Activated CD8-positive, alpha-beta memory T cell treated with anti-CD3 and anti-CD28 coated beads for 36 hours (primary cell): ENCODE results near the gene ICAM1. TPM values are rescaled to one million over a fixed set of nuclear protein-coding genes. Genes with fewer than 3 reads are reported as not detected.
"Not testable (repeated sequence)": the region's sequence is repeated elsewhere in the genome, so short reads cannot be mapped to it uniquely, and the experiment has no call there.

ENCODE experiments used
- CTCF ChIA-PET: fragments of 350-600 bp; sonication (Branson Sonifier 250); formaldehyde crosslinking; loops from one replicate; lab custom pipeline; 2021; ENCODE audit warnings: antibody characterized with exemption; lab: Charles Lee
- POLR2A ChIA-PET: fragments of 350-600 bp; sonication (Branson Sonifier 250); formaldehyde crosslinking; loops from one replicate; lab custom pipeline; 2021; ENCODE audit warnings: antibody characterized with exemption; lab: Charles Lee
- total RNA-seq, 2 experiments: library from RNA; stranded (reverse); gene quantifications; one replicate each; pipeline ENCODE4 v1.2.3, GENCODE V29; 2021

Gene ICAM1
- total RNA-seq, 2 experiments from 2014 or later: 57.2 to 57.8 TPM

GRCh38 chr19:10260141-10260584 is 10.8 kb upstream of the ICAM1 start:
- ChIA-PET POLR2A (interaction anchor here (0.6 to 2.3 kb wide), 5 partner anchors 11 to 204 kb away, joined by 4 to 23 read pairs (median 7); partner anchors contain the start of gene ICAM1), CTCF (interaction anchor here (0.6 to 4.3 kb wide), 20 partner anchors 8 to 157 kb away, joined by 3 to 58 read pairs (median 7); partner anchors contain the start of genes CDC37, FDX2, ICAM1 and TYK2)

GRCh38 chr19:10262771-10263170 is 8.1 kb upstream of the ICAM1 start:
- POLR2A ChIA-PET: interaction anchor here (0.5 kb wide), 1 partner anchor 126 kb away, joined by 5 read pairs; no protein-coding TSS in a partner anchor

GRCh38 chr19:10266706-10267105 is 4.2 kb upstream of the ICAM1 start:
- POLR2A ChIA-PET: no interaction called here
- CTCF ChIA-PET: interaction anchor here (10.4 kb wide), 1 partner anchor 118 kb away, joined by 145 read pairs; the partner anchor contains the start of gene TYK2

More at GRCh38 chr19:10262771-10263170, 8.1 kb upstream of the ICAM1 start:
- CTCF ChIA-PET: interaction anchor here (0.7 to 10.4 kb wide), 3 partner anchors 122 to 158 kb away, joined by 3 to 145 read pairs (median 4); partner anchors contain the start of gene TYK2

- POLR2A ChIA-PET: no interaction called here
- CTCF ChIA-PET: interaction anchor here (0.6 to 10.4 kb wide), 4 partner anchors 9 to 123 kb away, joined by 3 to 145 read pairs (median 22); partner anchors contain the start of gene TYK2
These were observed 2.8 kb upstream of the ICAM1 start for GRCh38 chr19:10268071-10268470.

GRCh38 chr19:10269333-10270179 is 1.4 kb upstream of the ICAM1 start:
- ChIA-PET CTCF (interaction anchor here (0.6 to 10.4 kb wide), 23 partner anchors 10 to 185 kb away, joined by 3 to 145 read pairs (median 5); partner anchors contain the start of genes ANGPTL6, CDC37, ICAM4 and ICAM5), POLR2A (interaction anchor here (0.5 to 3.5 kb wide), 11 partner anchors 9 to 143 kb away, joined by 3 to 45 read pairs (median 14); partner anchors contain the start of genes ICAM4, ICAM5, RAVER1 and S1PR2)

- POLR2A ChIA-PET: interaction anchor here (0.6 to 3.5 kb wide), 13 partner anchors 10 to 233 kb away, joined by 3 to 45 read pairs (median 12); partner anchors contain the start of genes ICAM4, ICAM5, RAVER1 and S1PR2
- CTCF ChIA-PET: interaction anchor here (0.6 to 10.4 kb wide), 20 partner anchors 10 to 338 kb away, joined by 3 to 145 read pairs (median 6); partner anchors contain the start of genes ICAM4, ICAM5, RAVER1 and TYK2
These were observed 722 bp upstream of the ICAM1 start for GRCh38 chr19:10270180-10270615.

GRCh38 chr19:10271543-10272086 is 695 bp downstream of the ICAM1 start:
- CTCF ChIA-PET: interaction anchor here (1.0 to 10.4 kb wide), 17 partner anchors 9 to 339 kb away, joined by 3 to 145 read pairs (median 4); partner anchors contain the start of genes ICAM4, ICAM5 and TYK2
- POLR2A ChIA-PET: interaction anchor here (0.5 to 3.5 kb wide), 16 partner anchors 11 to 437 kb away, joined by 3 to 45 read pairs (median 5); partner anchors contain the start of genes ICAM4, ICAM5, PPAN and RAVER1

GRCh38 chr19:10274589-10274988 is 3.7 kb downstream of the ICAM1 start:
- ChIA-PET POLR2A (interaction anchor here (0.7 kb wide), 1 partner anchor 14 kb away, joined by 7 read pairs; no protein-coding TSS in a partner anchor), CTCF (interaction anchor here (0.6 to 1.3 kb wide), 3 partner anchors 15 to 154 kb away, joined by 3 read pairs; partner anchors contain the start of gene ICAM5)

- POLR2A ChIA-PET: interaction anchor here (0.7 kb wide), 1 partner anchor 103 kb away, joined by 8 read pairs; the partner anchor contains the start of gene TYK2
These were observed 7.1 kb downstream of the ICAM1 start for GRCh38 chr19:10277795-10278589.

GRCh38 chr19:10278935-10279334 is 8.0 kb downstream of the ICAM1 start:
- POLR2A ChIA-PET: interaction anchor here (0.5 to 2.0 kb wide), 4 partner anchors 10 to 1761 kb away, joined by 3 to 12 read pairs (median 6); partner anchors contain the start of gene ICAM5
- CTCF ChIA-PET: interaction anchor here (0.6 to 1.5 kb wide), 3 partner anchors 20 to 420 kb away, joined by 4 to 5 read pairs (median 5); no protein-coding TSS in a partner anchor

More at GRCh38 chr19:10277795-10278589, 7.1 kb downstream of the ICAM1 start:
- CTCF ChIA-PET: interaction anchor here (1.2 to 1.5 kb wide), 2 partner anchors 19 to 113 kb away, joined by 4 to 5 read pairs; no protein-coding TSS in a partner anchor

- POLR2A ChIA-PET: interaction anchor here (0.6 to 2.0 kb wide), 6 partner anchors 9 to 54 kb away, joined by 3 to 12 read pairs (median 4); partner anchors contain the start of genes ICAM1, ICAM5 and RAVER1
- CTCF ChIA-PET: interaction anchor here (0.8 to 2.0 kb wide), 5 partner anchors 9 to 124 kb away, joined by 3 to 12 read pairs (median 4); partner anchors contain the start of genes CDC37 and ICAM1
These were observed 9.0 kb downstream of the ICAM1 start for GRCh38 chr19:10279737-10280442.

GRCh38 chr19:10282043-10282442 is 11.1 kb downstream of the ICAM1 start:
- POLR2A ChIA-PET: not testable (repeated sequence)
- CTCF ChIA-PET: interaction anchor here (0.6 to 3.0 kb wide), 2 partner anchors 11 to 99 kb away, joined by 5 to 8 read pairs; partner anchors contain the start of gene ICAM1

GRCh38 chr19:10283301-10284064 is 12.6 kb downstream of the ICAM1 start:
- POLR2A ChIA-PET: interaction anchor here (0.6 kb wide), 2 partner anchors 24 to 56 kb away, joined by 3 to 8 read pairs; no protein-coding TSS in a partner anchor
- CTCF ChIA-PET: interaction anchor here (1.6 to 3.0 kb wide), 2 partner anchors 12 to 24 kb away, joined by 5 to 8 read pairs; partner anchors contain the start of gene ICAM1

- CTCF ChIA-PET: interaction anchor here (1.6 to 6.2 kb wide), 3 partner anchors 13 to 25 kb away, joined by 5 to 47 read pairs (median 8); partner anchors contain the start of gene ICAM1
- POLR2A ChIA-PET: interaction anchor here (6.0 kb wide), 1 partner anchor 13 kb away, joined by 45 read pairs; the partner anchor contains the start of gene ICAM1
These were observed 13.4 kb downstream of the ICAM1 start for GRCh38 chr19:10284065-10284959.
